BLaER1 treated with 17β-estradiol and CSF1 and Interleukin-3, amounts not matched to agents 10 nM and 100 nM (cell line): ENCODE results near the gene GUCY2F.

Source experiments
- H3K27ac ChIP-seq, 11 experiments: shearing (Covaris generic); formaldehyde crosslinking; 2 replicates each; pipeline ENCODE4 v1.8.1; 2022
- H3K27me3 ChIP-seq, 11 experiments: shearing (Covaris generic); formaldehyde crosslinking; 2 replicates each; pipeline ENCODE4 v1.8.1; 2022
- H3K36me3 ChIP-seq, 11 experiments: shearing (Covaris generic); formaldehyde crosslinking; 2 replicates each; pipeline ENCODE4 v1.8.1; 2022
- H3K4me1 ChIP-seq, 10 experiments: shearing (Covaris generic); formaldehyde crosslinking; 2 replicates each; pipeline ENCODE4 v1.8.1; 2022
- H3K4me2 ChIP-seq, 11 experiments: shearing (Covaris generic); formaldehyde crosslinking; 2 replicates each; pipeline ENCODE4 v1.8.1; 2022
- H3K4me3 ChIP-seq, 10 experiments: shearing (Covaris generic); formaldehyde crosslinking; 2 replicates each; pipeline ENCODE4 v1.8.1; 2022
- H3K9ac ChIP-seq, 11 experiments: shearing (Covaris generic); formaldehyde crosslinking; 2 replicates each; pipeline ENCODE4 v1.8.1; 2022
- H3K9me3 ChIP-seq, 11 experiments: shearing (Covaris generic); formaldehyde crosslinking; replicated peaks in 1 of 11; 2 replicates each; pipeline ENCODE4 v1.8.1; 2022
- H4K20me1 ChIP-seq, 11 experiments: shearing (Covaris generic); formaldehyde crosslinking; 2 replicates each; pipeline ENCODE4 v1.8.1; 2022
- Cebpa-rat ChIP-seq, 11 experiments: shearing (Covaris generic); IDR thresholded peaks; 2 replicates each; pipeline ENCODE4 v1.8.1; 2022

The GUCY2F gene

GRCh38 chrX:109403922-109404321 lies 78.0 kb downstream of the GUCY2F start:
- Histone ChIP-seq H3K4me3 (no peak overlapping the region), H3K27me3 (peaks cover 82 to 100% (median 96%) of the 10 kb centered on the region in 11 experiments), H4K20me1 (no peaks in the 10 kb centered on the region; a peak in 3 of 22 replicates), H3K4me2 (no peak overlapping the region), H3K9me3 (peaks cover 0 to 24% (median 12%) of the 10 kb centered on the region in 11 experiments; a peak in 14 of 22 replicates), H3K4me1 (no peaks in the 10 kb centered on the region), H3K27ac (no peak overlapping the region), H3K9ac (no peak overlapping the region), H3K36me3 (no peaks in the 10 kb centered on the region)
- no peak for TF ChIP-seq Cebpa-rat (IDR thresholded peaks at IDR 0.05)

GRCh38 chrX:109399831-109400230 lies 82.1 kb downstream of the GUCY2F start:
- no peaks in the 10 kb centered on the region for H3K4me1 ChIP-seq
- H3K27ac ChIP-seq: no peak overlapping the region
- no peak overlapping the region for H3K4me2 ChIP-seq
- H3K4me3 ChIP-seq: no peak overlapping the region
- H3K27me3 ChIP-seq: peaks cover 93 to 100% (median 100%) of the 10 kb centered on the region in 11 experiments
- H4K20me1 ChIP-seq: peaks cover 0 to 6% (median 0%) of the 10 kb centered on the region in 11 experiments; a peak in 4 of 22 replicates
- H3K9me3 ChIP-seq: no peaks in the 10 kb centered on the region
- no peak for TF ChIP-seq Cebpa-rat (IDR thresholded peaks at IDR 0.05)
- no peak overlapping the region for H3K9ac ChIP-seq
- no peaks in the 10 kb centered on the region for H3K36me3 ChIP-seq

- Histone ChIP-seq H3K36me3 (no peaks in the 10 kb centered on the region), H3K9ac (no peak overlapping the region), H3K27me3 (peaks cover 94 to 100% (median 100%) of the 10 kb centered on the region in 11 experiments), H3K4me3 (no peak overlapping the region), H3K27ac (no peak overlapping the region), H3K9me3 (no peaks in the 10 kb centered on the region), H3K4me2 (no peak overlapping the region), H4K20me1 (peaks cover 0 to 8% (median 0%) of the 10 kb centered on the region in 11 experiments; a peak in 3 of 22 replicates), H3K4me1 (no peaks in the 10 kb centered on the region)
- TF ChIP-seq Cebpa-rat (IDR thresholded peaks at IDR 0.05): no peak
Observed at GRCh38 chrX:109398833-109399232, 83.1 kb downstream of the GUCY2F start.

- H4K20me1 ChIP-seq: peaks cover 0 to 8% (median 0%) of the 10 kb centered on the region in 11 experiments; a peak in 3 of 22 replicates
- no peak overlapping the region for H3K27ac ChIP-seq
- no peaks in the 10 kb centered on the region for H3K9me3 ChIP-seq
- H3K4me1 ChIP-seq: no peaks in the 10 kb centered on the region
- no peak overlapping the region for H3K4me2 ChIP-seq
- no peak overlapping the region for H3K9ac ChIP-seq
- H3K27me3 ChIP-seq: peaks cover 94 to 100% (median 100%) of the 10 kb centered on the region in 11 experiments
- TF ChIP-seq Cebpa-rat (IDR thresholded peaks at IDR 0.05): no peak
- H3K36me3 ChIP-seq: no peaks in the 10 kb centered on the region
- no peak overlapping the region for H3K4me3 ChIP-seq
Observed at GRCh38 chrX:109398061-109398460, 83.8 kb downstream of the GUCY2F start.

GRCh38 chrX:109393859-109394258 lies 88.0 kb downstream of the GUCY2F start:
- H4K20me1 ChIP-seq: peaks cover 0 to 8% (median 0%) of the 10 kb centered on the region in 11 experiments; a peak in 2 of 22 replicates
- no peaks in the 10 kb centered on the region for H3K9me3 ChIP-seq
- no peaks in the 10 kb centered on the region for H3K36me3 ChIP-seq
- no peaks in the 10 kb centered on the region for H3K4me1 ChIP-seq
- H3K27ac ChIP-seq: no peak overlapping the region
- H3K9ac ChIP-seq: no peak overlapping the region
- no peak for TF ChIP-seq Cebpa-rat (IDR thresholded peaks at IDR 0.05)
- H3K27me3 ChIP-seq: peaks cover 97 to 100% (median 100%) of the 10 kb centered on the region in 11 experiments
- H3K4me2 ChIP-seq: no peak overlapping the region
- H3K4me3 ChIP-seq: no peak overlapping the region

GRCh38 chrX:109392895-109393294 lies 89.0 kb downstream of the GUCY2F start:
- Histone ChIP-seq H3K9me3 (no peaks in the 10 kb centered on the region), H3K4me2 (no peak overlapping the region), H3K27me3 (peaks cover 97 to 100% (median 100%) of the 10 kb centered on the region in 11 experiments), H3K36me3 (no peaks in the 10 kb centered on the region), H4K20me1 (peaks cover 0 to 8% (median 0%) of the 10 kb centered on the region in 11 experiments; a peak in 1 of 22 replicates), H3K4me1 (no peaks in the 10 kb centered on the region), H3K4me3 (no peak overlapping the region), H3K9ac (no peak overlapping the region), H3K27ac (no peak overlapping the region)
- no peak for TF ChIP-seq Cebpa-rat (IDR thresholded peaks at IDR 0.05)

GRCh38 chrX:109390556-109390955 lies 91.3 kb downstream of the GUCY2F start:
- Histone ChIP-seq H3K4me3 (no peak overlapping the region), H3K9ac (no peak overlapping the region), H3K9me3 (no peaks in the 10 kb centered on the region), H3K27ac (no peak overlapping the region), H3K4me2 (no peak overlapping the region), H3K27me3 (peaks cover 97 to 100% (median 100%) of the 10 kb centered on the region in 11 experiments), H4K20me1 (0 out of 22 replicates have a peak, but pooled peaks cover 0 to 8% (median 0%) of the 10 kb centered on the region in 11 experiments), H3K4me1 (no peaks in the 10 kb centered on the region), H3K36me3 (no peaks in the 10 kb centered on the region)
- no peak for TF ChIP-seq Cebpa-rat (IDR thresholded peaks at IDR 0.05)

GRCh38 chrX:109389917-109390316 lies 92.0 kb downstream of the GUCY2F start:
- Histone ChIP-seq H4K20me1 (0 out of 22 replicates have a peak, but pooled peaks cover 0 to 3% (median 0%) of the 10 kb centered on the region in 11 experiments), H3K4me2 (no peak overlapping the region), H3K4me1 (no peaks in the 10 kb centered on the region), H3K4me3 (no peak overlapping the region), H3K27ac (no peak overlapping the region), H3K9me3 (no peaks in the 10 kb centered on the region), H3K36me3 (no peaks in the 10 kb centered on the region), H3K27me3 (peaks cover 97 to 100% (median 100%) of the 10 kb centered on the region in 11 experiments), H3K9ac (no peak overlapping the region)
- TF ChIP-seq Cebpa-rat (IDR thresholded peaks at IDR 0.05): no peak

- Histone ChIP-seq H3K4me3 (no peak overlapping the region), H3K36me3 (no peaks in the 10 kb centered on the region), H3K9me3 (no peaks in the 10 kb centered on the region), H4K20me1 (peaks cover 0 to 4% (median 0%) of the 10 kb centered on the region in 11 experiments; a peak in 2 of 22 replicates), H3K27ac (no peak overlapping the region), H3K27me3 (peaks cover 98 to 100% (median 100%) of the 10 kb centered on the region in 11 experiments), H3K4me2 (no peak overlapping the region), H3K9ac (no peak overlapping the region), H3K4me1 (no peaks in the 10 kb centered on the region)
- TF ChIP-seq Cebpa-rat (IDR thresholded peaks at IDR 0.05): no peak
Observed at GRCh38 chrX:109384699-109385098, 97.2 kb downstream of the GUCY2F start.

GRCh38 chrX:109382332-109382731 lies 99.6 kb downstream of the GUCY2F start:
- Histone ChIP-seq H3K4me1 (no peaks in the 10 kb centered on the region), H3K27ac (no peak overlapping the region), H3K4me2 (no peak overlapping the region), H3K36me3 (no peaks in the 10 kb centered on the region), H3K27me3 (peaks cover 93 to 100% (median 99%) of the 10 kb centered on the region in 11 experiments), H3K9me3 (no peaks in the 10 kb centered on the region), H4K20me1 (peaks cover 0 to 4% (median 0%) of the 10 kb centered on the region in 11 experiments; a peak in 2 of 22 replicates), H3K4me3 (no peak overlapping the region), H3K9ac (no peak overlapping the region)
- TF ChIP-seq Cebpa-rat (IDR thresholded peaks at IDR 0.05): no peak
